Stimulated activated CD8-positive, alpha-beta memory T cell treated with anti-CD3 and anti-CD28 coated beads, Interleukin-15, amount 100 ng/mL, for 24 hours (primary cell): ENCODE measurements around the gene SAP25.

ENCODE experiments used
- DNase-seq: peaks from one replicate; pipeline ENCODE4 v3.0.0-alpha.2; 2020; ENCODE audit warnings: low read depth

SAP25 gene

GRCh38 chr7:100573691-100574361 lies at the start of gene SAP25:
TSS of gene SAP25 (minus strand) at chr7:100573900. CDS start at chr7:100573742, 158 bp downstream.
- no peak for DNase-seq

GRCh38 chr7:100621554-100621953 lies 47.9 kb upstream of the SAP25 start:
- DNase-seq, result no peak

- DNase-seq, result no peak
Measured at GRCh38 chr7:100620804-100621203, 47.1 kb upstream of the SAP25 start.

GRCh38 chr7:100620239-100620638 lies 46.5 kb upstream of the SAP25 start:
- no peak for DNase-seq

- no peak for DNase-seq
Measured at GRCh38 chr7:100614308-100614861, 40.7 kb upstream of the SAP25 start.

GRCh38 chr7:100613412-100614175 lies 39.9 kb upstream of the SAP25 start:
- no peak for DNase-seq

GRCh38 chr7:100612730-100613390 lies 39.2 kb upstream of the SAP25 start:
- DNase-seq, result no peak

- DNase-seq, result peak; percentile 96
Measured at GRCh38 chr7:100611983-100612729, 38.5 kb upstream of the SAP25 start, which contains the start of gene MOSPD3. TSS of gene MOSPD3 (plus strand) at chr7:100612540. CDS start at chr7:100612792, 252 bp downstream.

- DNase-seq, result no peak
Measured at GRCh38 chr7:100609958-100610357, 36.3 kb upstream of the SAP25 start.

- DNase-seq, result no peak
Measured at GRCh38 chr7:100607111-100607510, 33.4 kb upstream of the SAP25 start.

GRCh38 chr7:100606313-100606712 lies 32.6 kb upstream of the SAP25 start:
- no peak for DNase-seq

- DNase-seq, result no peak
Measured at GRCh38 chr7:100604976-100605911, 31.5 kb upstream of the SAP25 start.

- peak; percentile 41 for DNase-seq
Measured at GRCh38 chr7:100604028-100604975, 30.6 kb upstream of the SAP25 start.

GRCh38 chr7:100603726-100604027 lies 30.0 kb upstream of the SAP25 start:
- no peak for DNase-seq

- DNase-seq, result no peak
Measured at GRCh38 chr7:100602889-100603725, 29.4 kb upstream of the SAP25 start.

- DNase-seq, result no peak
Measured at GRCh38 chr7:100600730-100601038, 27.0 kb upstream of the SAP25 start.

- no peak for DNase-seq
Measured at GRCh38 chr7:100599911-100600729, 26.4 kb upstream of the SAP25 start.

GRCh38 chr7:100598425-100598824 lies 24.7 kb upstream of the SAP25 start:
- DNase-seq, result no peak
